ENCODE data around the gene SOX15. TPM values are rescaled to one million over a fixed set of nuclear protein-coding genes. Genes with fewer than 3 reads are reported as not detected.

SOX15 gene
- total RNA-seq, 2 donors from 2014 or later = 0.23 to 0.93 TPM

- H3K36me3 Mint-ChIP-seq = peaks cover 6% of the 10 kb centered on the region in 2 donors
- no peak for DNase-seq (ENCODE audit: low spot score in 2 of 2)
- ATAC-seq = no peak
- H3K9me3 Mint-ChIP-seq = no peaks in the 10 kb centered on the region
- H3K27ac Mint-ChIP-seq = peak overlapping the region in 1 of 2 donors; percentile 24
Observed at GRCh38 chr17:7557147-7557764, 32.6 kb downstream of the SOX15 start.

- Mint-ChIP-seq H3K9me3 (no peaks in the 10 kb centered on the region), H3K27ac (peak overlapping the region in 1 of 2 donors; percentile 57), H3K36me3 (peaks cover 5 to 6% of the 10 kb centered on the region in 2 donors)
- ATAC-seq (no peak), DNase-seq (ENCODE audit: low spot score in 2 of 2) (no peak)
Observed at GRCh38 chr17:7556627-7557026, 33.3 kb downstream of the SOX15 start.

- H3K27ac Mint-ChIP-seq = peak overlapping the region in 1 of 2 donors; percentile 7
- ATAC-seq (no peak), DNase-seq (ENCODE audit: low spot score in 2 of 2) (no peak)
- H3K36me3 Mint-ChIP-seq = peaks cover 5 to 6% of the 10 kb centered on the region in 2 donors
- H3K9me3 Mint-ChIP-seq = no peaks in the 10 kb centered on the region
Observed at GRCh38 chr17:7555320-7555948, 34.5 kb downstream of the SOX15 start.

- DNase-seq (ENCODE audit: low spot score in 2 of 2) (no peak), ATAC-seq (no peak)
- Mint-ChIP-seq H3K27ac (peak overlapping the region; percentile 15 to 75), H3K36me3 (peaks cover 7 to 10% of the 10 kb centered on the region in 2 donors), H3K9me3 (no peaks in the 10 kb centered on the region)
Observed at GRCh38 chr17:7553356-7553755, 36.5 kb downstream of the SOX15 start.

GRCh38 chr17:7552621-7553051 is 37.3 kb downstream of the SOX15 start:
- peak; percentile 76 to 84 for ATAC-seq
- no peak for DNase-seq (ENCODE audit: low spot score in 2 of 2)
- peak overlapping the region; percentile 2 to 75 for H3K27ac Mint-ChIP-seq
- H3K36me3 Mint-ChIP-seq = peaks cover 10 to 11% of the 10 kb centered on the region in 2 donors
- no peaks in the 10 kb centered on the region for H3K9me3 Mint-ChIP-seq

GRCh38 chr17:7551396-7551795 is 38.5 kb downstream of the SOX15 start:
- no peak overlapping the region for H3K27ac Mint-ChIP-seq
- DNase-seq (ENCODE audit: low spot score in 2 of 2) = no peak
- ATAC-seq = no peak

GRCh38 chr17:7550344-7550743 is 39.5 kb downstream of the SOX15 start:
- peaks cover 10 to 11% of the 10 kb centered on the region in 2 donors for H3K36me3 Mint-ChIP-seq
- H3K27ac Mint-ChIP-seq = no peak overlapping the region
- H3K9me3 Mint-ChIP-seq = no peaks in the 10 kb centered on the region
- ATAC-seq = no peak
- no peak for DNase-seq (ENCODE audit: low spot score in 2 of 2)

More at GRCh38 chr17:7551396-7551795, 38.5 kb downstream of the SOX15 start:
- H3K9me3 Mint-ChIP-seq = no peaks in the 10 kb centered on the region
- peaks cover 10 to 11% of the 10 kb centered on the region in 2 donors for H3K36me3 Mint-ChIP-seq

- Mint-ChIP-seq H3K27ac (peak overlapping the region in 1 of 2 donors; percentile 68), H3K9me3 (no peaks in the 10 kb centered on the region), H3K36me3 (peaks cover 10 to 11% of the 10 kb centered on the region in 2 donors)
- peak; percentile 47 to 62 for ATAC-seq
- no peak for DNase-seq (ENCODE audit: low spot score in 2 of 2)
Observed at GRCh38 chr17:7549401-7550055, 40.4 kb downstream of the SOX15 start.

GRCh38 chr17:7548585-7549400 is 41.1 kb downstream of the SOX15 start, which contains the start of gene TNFSF12:
Gene TNFSF12 (plus strand): TSS chr17:7549058. CDS start chr17:7549154, 96 bp downstream.
- Mint-ChIP-seq H3K9me3 (no peaks in the 10 kb centered on the region), H3K27ac (peak within 1 kb of the TSS; percentile 32 to 68), H3K36me3 (peaks cover 10 to 11% of the 10 kb centered on the region in 2 donors)
- ATAC-seq (peak; percentile 61 to 66), DNase-seq (ENCODE audit: low spot score in 2 of 2) (peak in 1 of 2 donors; percentile 44)

GRCh38 chr17:7544911-7545310 is 45.0 kb downstream of the SOX15 start:
- no peak for ATAC-seq
- no peak for DNase-seq (ENCODE audit: low spot score in 2 of 2)
- Mint-ChIP-seq H3K36me3 (peaks cover 4 to 5% of the 10 kb centered on the region in 2 donors), H3K9me3 (no peaks in the 10 kb centered on the region), H3K27ac (no peak overlapping the region)

GRCh38 chr17:7541074-7541621 is 48.7 kb downstream of the SOX15 start:
- H3K36me3 Mint-ChIP-seq = no peaks in the 10 kb centered on the region
- H3K9me3 Mint-ChIP-seq = no peaks in the 10 kb centered on the region
- DNase-seq (ENCODE audit: low spot score in 2 of 2) = no peak
- no peak for ATAC-seq
- no peak overlapping the region for H3K27ac Mint-ChIP-seq

- Mint-ChIP-seq H3K27ac (no peak overlapping the region), H3K36me3 (no peaks in the 10 kb centered on the region), H3K9me3 (no peaks in the 10 kb centered on the region)
- ATAC-seq = no peak
- DNase-seq (ENCODE audit: low spot score in 2 of 2) = no peak
Observed at GRCh38 chr17:7538891-7539545, 50.9 kb downstream of the SOX15 start.

Other genes starting within 250 kb of the SOX15 start
- 10 to 100 TPM in 1 of 2 donors, 1 to 10 TPM in 1; 3.6 to 10.1 TPM for gene KCTD11, start 237.9 kb downstream of the SOX15 start, total RNA-seq
- gene TMEM95, start 234.9 kb downstream of the SOX15 start, total RNA-seq = under 1 TPM in 1 of 2 donors, not detected in 1; 0.21 TPM
- gene TNK1, start 209.0 kb downstream of the SOX15 start, total RNA-seq = 1 to 10 TPM; 2.7 to 5.3 TPM
- 10 to 100 TPM; 58.2 to 77.5 TPM for gene PLSCR3, start 195.6 kb downstream of the SOX15 start, total RNA-seq
- 100 to 1,000 TPM in 1 of 2 donors, 10 to 100 TPM in 1; 78.9 to 114 TPM for gene TMEM256, start 186.0 kb downstream of the SOX15 start, total RNA-seq
- 10 to 100 TPM; 14.5 to 15.8 TPM for gene NLGN2, start 182.2 kb downstream of the SOX15 start, total RNA-seq
- gene SPEM1, start 169.8 kb downstream of the SOX15 start, total RNA-seq = not detected
- under 1 TPM in 1 of 2 donors, not detected in 1; 0.14 TPM for gene SPEM2, start 164.5 kb downstream of the SOX15 start, total RNA-seq
- not detected for gene SPEM3, start 161.2 kb downstream of the SOX15 start, total RNA-seq
- gene TMEM102, start 154.7 kb downstream of the SOX15 start, total RNA-seq = 10 to 100 TPM in 1 of 2 donors, 1 to 10 TPM in 1; 9.2 to 13.2 TPM
- gene FGF11, start 150.6 kb downstream of the SOX15 start, total RNA-seq = 10 to 100 TPM in 1 of 2 donors, 1 to 10 TPM in 1; 2.6 to 35.5 TPM
- gene CHRNB1, start 145.0 kb downstream of the SOX15 start, total RNA-seq = 10 to 100 TPM; 12.1 to 17.6 TPM
- 10 to 100 TPM; 21.8 to 26.5 TPM for gene ZBTB4, start 110.5 kb downstream of the SOX15 start, total RNA-seq
- gene SLC35G6, start 108.6 kb downstream of the SOX15 start, total RNA-seq = not detected
- 100 to 1,000 TPM; 280 to 333 TPM for gene POLR2A, start 105.7 kb downstream of the SOX15 start, total RNA-seq
- gene TNFSF12, start 41.0 kb downstream of the SOX15 start, total RNA-seq = 10 to 100 TPM; 16.4 to 18.9 TPM
- 1 to 10 TPM; 4.6 to 6.0 TPM for gene TNFSF13, start 31.3 kb downstream of the SOX15 start, total RNA-seq
- gene SENP3, start 28.2 kb downstream of the SOX15 start, total RNA-seq = 10 to 100 TPM; 42.9 to 46.3 TPM
- 10 to 100 TPM in 1 of 2 donors, 1 to 10 TPM in 1; 7.6 to 12.7 TPM for gene CD68, start 10.5 kb downstream of the SOX15 start, total RNA-seq
- 10 to 100 TPM; 52.1 to 60.6 TPM for gene MPDU1, start 6.2 kb downstream of the SOX15 start, total RNA-seq
- 10 to 100 TPM; 34.7 to 66.2 TPM for gene FXR2, start 24.8 kb upstream of the SOX15 start, total RNA-seq
- gene SAT2, start 37.7 kb upstream of the SOX15 start, total RNA-seq = 10 to 100 TPM; 24.4 to 49.6 TPM
- gene SHBG, start 40.0 kb upstream of the SOX15 start, total RNA-seq = under 1 TPM in 1 of 2 donors, not detected in 1; 0.50 TPM
- gene ATP1B2, start 60.8 kb upstream of the SOX15 start, total RNA-seq = under 1 TPM in 1 of 2 donors, not detected in 1; 0.25 TPM
- gene TP53, start 97.4 kb upstream of the SOX15 start, total RNA-seq = 100 to 1,000 TPM in 1 of 2 donors, 10 to 100 TPM in 1; 78.4 to 147 TPM
- 10 to 100 TPM; 16.4 to 23.5 TPM for gene WRAP53, start 98.4 kb upstream of the SOX15 start, total RNA-seq
- not detected for gene EFNB3, start 115.1 kb upstream of the SOX15 start, total RNA-seq
- under 1 TPM; 0.05 to 0.19 TPM for gene DNAH2, start 127.7 kb upstream of the SOX15 start, total RNA-seq
- gene KDM6B, start 244.1 kb upstream of the SOX15 start, total RNA-seq = 10 to 100 TPM; 34.9 to 41.2 TPM